NCI-H69 (cell line): ENCODE data around the gene FBXW11.
"Not testable (repeated sequence)": the region's sequence is repeated elsewhere in the genome, so short reads cannot be mapped to it uniquely, and the experiment has no call there.

Experiments
- DNase-seq: peaks from one replicate; lab custom pipeline; 2025; lab: John Stamatoyannopoulos, UW

The FBXW11 gene

DNA sequence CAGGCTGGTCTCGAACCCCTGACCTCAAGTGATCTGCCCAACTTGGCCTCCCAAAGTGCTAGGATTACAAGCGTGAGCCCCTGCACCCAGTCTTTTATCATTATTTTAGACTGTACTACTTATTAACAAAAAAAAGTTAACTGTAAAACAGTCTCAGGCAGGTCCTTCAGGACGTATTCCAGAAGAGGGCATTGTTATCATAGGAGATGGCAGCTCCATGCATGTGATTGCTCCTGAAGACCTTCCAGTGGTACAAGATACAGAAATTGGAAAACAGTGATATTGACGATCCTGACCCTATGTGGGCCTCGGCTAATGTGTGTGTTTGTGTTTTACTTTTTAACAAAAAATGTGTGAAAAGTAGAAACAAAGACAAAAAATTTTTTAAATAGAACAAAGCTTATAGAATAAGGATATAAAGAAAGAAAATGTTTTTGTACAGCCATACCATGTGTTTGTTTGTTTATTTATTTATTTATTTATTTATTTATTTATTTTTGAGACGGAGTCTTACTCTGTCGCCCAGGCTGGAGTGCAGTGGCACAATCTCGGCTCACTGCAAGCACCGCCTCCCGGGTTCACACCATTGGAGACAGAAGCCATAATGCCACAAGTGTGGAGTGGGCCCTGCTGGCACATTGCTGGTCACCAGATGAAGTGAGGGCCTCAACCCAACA is 13.8 kb upstream of the FBXW11 start:
- not testable (repeated sequence) for DNase-seq

DNA sequence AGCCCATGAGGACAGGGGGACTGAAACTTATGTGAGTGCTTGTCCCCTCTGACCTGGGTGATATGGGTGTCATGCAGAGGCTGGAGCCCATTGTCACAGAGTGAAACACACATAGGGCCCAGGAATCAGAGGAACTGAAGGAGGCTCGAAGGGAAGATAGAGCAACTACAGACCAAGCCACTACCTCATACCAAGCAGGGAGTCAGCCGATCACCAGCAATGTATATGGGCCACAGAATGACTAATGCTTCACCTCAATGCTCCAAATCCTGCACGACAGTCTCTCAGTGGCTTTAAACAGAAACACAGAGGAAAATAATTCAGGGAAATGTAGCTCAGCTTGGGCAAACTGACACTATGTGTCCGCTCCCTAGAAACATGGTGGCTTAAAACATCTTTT is 8.9 kb upstream of the FBXW11 start:
- DNase-seq: no peak

DNA sequence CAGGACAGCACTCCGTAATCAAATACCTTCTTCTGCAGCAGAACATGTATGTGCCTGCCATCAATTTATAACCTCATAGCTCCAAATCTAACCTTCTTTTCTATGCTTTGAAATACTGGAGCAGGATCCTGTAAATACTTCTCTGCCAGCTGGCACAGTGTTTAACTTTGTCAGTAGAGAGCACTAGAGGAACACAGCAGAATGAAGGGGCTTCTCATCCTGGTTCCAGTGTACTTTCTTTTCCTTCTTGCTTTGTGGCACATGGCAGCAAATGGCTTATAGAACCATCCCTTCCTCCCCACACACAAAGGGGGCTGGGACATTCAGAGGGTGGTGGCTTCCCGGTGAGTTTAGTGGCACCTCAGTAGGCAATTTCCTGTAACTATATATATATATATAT is 3.8 kb upstream of the FBXW11 start:
- DNase-seq: peak; percentile 70

DNA sequence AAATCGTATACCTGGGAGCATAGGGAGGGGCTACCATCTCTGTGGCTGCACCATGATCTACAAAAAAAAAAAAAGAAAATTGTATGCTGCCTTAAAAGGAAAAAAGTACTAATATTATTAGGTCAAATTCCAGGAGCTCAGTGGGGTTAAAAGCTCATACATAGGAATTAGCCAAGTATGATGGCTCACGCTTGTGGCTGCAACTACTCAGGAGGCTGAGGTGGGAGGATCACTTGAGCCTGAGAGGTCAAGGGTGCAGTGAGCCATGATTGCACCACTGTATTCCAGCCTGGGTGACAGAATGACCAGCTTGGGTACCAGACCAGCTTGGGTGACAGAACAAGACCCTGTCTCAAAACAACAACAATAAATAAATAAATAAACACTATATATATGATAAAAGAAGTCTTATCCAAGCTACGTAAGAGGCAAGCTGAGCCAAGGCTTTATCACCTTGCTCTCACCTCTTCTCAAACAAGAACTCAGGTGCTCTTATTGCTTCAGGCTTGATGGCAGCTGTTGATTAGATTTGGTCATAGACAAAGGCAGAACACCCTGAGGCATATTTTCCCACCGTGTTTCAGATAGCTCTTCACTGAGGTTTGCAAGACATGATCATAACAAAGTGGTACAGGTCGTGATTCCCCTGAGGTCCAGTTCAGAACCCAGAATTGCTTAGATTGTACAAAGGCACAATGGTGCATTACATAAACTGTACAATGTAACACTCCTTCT is 3.3 kb upstream of the FBXW11 start:
- DNase-seq: peak; percentile 66

DNA sequence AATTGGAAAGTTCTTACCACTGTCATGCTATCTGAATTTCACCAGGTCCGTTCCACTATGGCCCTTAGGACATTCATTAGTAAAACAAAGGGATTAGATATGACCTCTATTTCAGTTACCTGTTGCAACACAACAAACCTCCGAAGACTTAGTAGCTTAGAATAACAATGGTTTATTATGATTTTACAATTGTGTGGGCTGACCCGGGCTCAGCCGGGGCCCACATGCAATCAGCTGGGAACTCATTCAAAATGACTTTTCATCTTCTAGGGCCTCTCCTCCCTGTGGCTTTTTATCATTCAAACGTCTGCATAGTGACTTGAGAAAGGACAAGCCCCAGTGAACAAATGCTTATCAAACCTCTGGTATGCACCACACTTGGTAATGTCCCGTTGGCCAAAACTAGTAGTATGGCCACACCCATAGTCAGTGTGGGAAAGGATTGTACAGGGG is 2.3 kb upstream of the FBXW11 start:
- DNase-seq: no peak

DNA sequence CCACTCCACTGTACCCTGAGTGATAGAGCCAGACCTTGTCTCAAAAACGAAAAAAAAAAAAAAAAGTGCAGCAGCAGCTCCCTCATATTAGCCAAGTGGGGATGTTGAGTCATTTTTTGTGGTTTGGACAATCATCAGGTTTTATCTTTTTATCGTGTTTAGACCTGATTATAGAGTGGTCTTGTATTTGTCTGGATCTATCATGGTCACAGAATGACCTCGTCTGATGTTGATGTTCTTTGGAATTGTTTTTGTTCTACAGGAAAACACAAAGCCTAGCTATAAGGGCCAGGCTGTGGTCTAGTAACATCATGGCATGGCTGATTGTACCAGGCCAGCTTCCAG is 1.6 kb upstream of the FBXW11 start:
- no peak for DNase-seq

DNA sequence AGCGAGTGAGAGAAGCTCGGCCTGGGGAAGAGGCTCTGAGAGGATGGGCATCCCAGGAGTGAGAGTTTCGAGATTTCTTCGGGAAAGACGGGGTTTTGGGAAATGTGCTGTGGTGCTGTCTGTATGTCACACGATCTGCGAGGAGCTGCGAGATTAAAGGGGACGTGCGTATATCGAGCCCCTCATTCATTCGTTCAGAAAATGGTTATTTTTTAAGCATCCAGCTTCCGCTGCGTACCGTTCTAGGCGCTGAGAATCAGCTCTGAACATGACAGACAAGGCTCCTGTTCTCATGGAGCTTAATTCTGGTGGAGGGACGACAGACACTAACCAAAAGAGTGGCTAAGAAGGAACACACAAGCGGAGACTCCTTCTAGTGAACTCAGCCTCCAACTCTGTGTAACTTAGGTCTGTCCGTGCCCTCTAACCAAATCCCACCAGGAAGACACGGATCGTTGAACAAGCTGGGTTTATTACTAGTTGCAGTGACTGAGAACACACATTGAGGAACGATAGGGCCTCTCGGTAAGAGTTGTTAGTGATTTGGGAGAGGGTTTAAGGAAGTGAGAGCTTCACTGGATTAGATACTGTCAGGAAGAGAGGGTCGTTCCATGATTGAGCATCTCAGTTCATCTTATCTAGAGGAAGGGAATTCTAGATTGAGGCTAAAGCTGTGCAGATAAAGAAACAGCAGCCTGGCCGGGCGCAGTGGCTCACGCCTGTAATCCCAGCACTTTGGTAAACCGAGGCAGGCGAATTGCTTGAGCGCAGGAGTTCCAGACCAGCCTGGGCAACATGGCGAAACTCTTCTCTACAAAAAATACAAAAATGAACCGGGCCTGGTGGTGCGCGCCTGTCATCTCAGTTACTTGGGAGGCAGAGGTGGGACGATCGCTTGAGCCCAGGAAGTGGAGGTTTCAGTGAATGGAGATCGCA is 1.0 kb upstream of the FBXW11 start:
- peak; percentile 67 for DNase-seq

DNA sequence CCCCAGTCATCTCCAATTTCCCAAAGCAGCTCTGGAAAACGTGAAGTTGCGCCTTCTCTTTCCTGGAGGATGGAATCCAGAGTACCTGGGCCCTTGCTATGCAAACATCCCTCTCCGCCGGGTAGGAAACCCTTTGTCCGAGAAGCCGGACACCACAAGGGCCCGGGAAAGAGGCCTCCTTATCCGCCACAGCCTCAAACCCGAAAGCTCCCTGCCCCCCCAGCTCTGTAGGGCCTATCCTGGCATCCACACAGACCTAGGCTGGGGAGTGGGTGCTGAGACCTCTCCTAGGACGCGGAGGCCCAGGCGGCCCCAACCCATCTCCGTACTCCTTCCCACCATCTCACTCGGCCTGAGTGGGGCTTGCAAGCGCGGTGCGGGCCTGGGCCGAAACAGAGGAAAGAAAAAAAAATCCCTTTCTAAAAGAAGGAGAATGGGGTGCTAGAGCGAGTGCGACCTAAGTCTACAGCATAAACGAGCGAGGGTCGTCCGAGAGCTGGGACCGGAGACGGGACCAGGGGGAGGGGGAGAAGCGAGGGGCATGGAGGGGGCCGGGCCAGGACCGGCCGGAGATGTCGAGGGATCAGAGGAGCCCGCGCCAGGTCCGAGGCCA is 624 bp downstream of the FBXW11 start:
- peak; percentile 65 for DNase-seq

DNA sequence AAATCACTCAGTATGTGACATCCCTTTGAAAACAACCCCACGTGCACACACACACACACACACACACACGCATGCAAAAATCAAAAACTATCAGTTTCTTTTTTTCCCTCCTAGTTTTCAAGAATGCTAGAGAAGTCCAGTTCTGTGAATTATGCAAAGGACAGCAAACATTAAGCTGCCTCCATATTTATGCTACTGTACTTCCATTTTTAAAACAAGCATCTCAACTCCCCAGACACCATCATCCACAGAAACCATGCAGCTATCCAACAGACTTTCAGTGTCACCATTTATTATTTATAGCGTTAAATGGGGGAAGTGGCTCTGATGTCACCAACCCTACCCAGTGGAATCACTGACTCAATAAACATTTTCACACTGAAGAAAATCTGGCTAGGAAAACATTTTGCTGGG is 1.6 kb downstream of the FBXW11 start:
- no peak for DNase-seq

DNA sequence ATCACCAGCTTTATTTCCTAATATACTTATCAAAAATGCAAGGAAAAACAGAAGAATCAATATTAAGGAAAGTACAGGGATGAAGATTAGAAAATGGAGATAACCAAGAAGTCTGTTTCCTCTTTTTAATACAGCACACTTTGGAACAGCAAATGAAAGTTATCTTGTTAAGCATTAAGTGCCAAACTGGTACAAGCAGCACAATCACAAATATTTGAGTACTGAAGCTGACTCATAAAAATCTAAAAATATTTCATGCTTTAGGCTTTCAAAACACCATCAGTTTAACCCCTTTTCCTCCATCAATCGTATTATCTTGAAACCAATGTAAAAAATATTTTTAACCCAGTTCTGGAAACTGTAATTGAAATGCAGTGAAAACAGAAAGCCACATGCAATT is 2.7 kb downstream of the FBXW11 start:
- no peak for DNase-seq

DNA sequence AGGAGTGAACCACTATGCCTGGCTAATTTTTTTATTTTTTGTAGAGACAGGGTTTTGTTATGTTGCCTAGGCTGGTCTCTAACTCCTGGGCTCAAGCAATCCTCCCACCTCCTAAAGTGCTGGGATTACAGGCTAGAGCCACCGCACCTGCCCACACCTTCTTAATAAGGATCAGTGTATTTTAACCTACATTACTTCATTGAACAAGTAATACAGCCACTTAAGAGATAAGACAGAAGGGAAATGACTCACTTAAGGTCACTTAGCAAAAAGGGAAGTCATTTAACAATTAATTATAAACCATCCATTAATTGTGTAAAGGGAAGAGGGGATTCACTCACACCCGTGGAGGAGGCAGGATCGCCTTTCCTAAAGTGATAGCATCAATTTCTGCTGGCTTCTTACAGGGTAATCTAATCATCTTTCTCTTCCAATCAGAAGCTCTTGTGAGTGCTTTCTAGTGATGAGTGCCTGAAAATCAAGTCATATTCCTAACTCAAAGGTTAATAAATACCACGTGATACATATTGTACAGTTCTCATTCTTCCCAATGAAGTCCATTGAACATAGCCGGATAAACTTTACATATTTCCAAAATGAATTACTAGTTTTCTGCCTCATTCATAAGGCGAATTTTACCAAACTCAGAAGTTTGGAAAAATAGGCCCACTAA is 3.5 kb downstream of the FBXW11 start:
- DNase-seq: peak; percentile 10

DNA sequence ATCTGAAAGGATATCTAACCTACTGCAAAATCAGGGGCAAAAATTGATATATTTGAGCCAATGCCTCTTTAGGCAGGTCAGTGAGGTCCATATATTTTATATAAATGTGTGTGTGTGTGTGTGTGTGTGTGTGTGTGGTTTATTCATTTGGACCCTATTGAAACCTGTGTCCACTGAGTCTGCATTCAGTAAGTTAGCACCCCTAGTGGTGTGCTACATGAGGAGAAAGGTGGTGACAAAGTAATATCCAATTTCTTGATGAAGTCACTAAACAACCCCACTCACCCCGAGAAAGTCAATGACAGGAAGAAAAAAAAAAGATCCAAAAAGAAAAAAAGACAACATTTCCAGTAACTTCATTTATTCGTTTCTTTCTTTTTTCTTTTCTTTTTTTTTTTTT is 4.1 kb downstream of the FBXW11 start:
- DNase-seq: peak; percentile 67

DNA sequence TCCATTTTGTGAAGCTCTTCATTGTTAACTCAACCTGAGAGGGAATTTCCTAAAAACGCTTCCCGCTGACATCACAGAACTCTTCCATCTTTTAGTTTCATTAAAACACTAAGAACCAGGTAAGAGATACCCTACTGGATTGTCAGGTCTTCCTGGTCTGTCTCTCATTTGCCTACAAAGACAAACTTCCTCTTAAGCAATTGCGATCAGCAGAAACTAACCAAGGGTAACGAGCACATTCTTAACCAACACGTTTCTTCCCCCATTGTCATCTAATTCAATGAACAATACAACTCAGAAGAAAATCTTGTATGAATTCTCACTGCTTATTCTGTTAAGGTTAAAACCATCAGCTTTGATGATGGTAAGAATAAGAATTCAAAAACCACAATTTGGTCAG is 6.6 kb downstream of the FBXW11 start:
- DNase-seq: peak; percentile 68

DNA sequence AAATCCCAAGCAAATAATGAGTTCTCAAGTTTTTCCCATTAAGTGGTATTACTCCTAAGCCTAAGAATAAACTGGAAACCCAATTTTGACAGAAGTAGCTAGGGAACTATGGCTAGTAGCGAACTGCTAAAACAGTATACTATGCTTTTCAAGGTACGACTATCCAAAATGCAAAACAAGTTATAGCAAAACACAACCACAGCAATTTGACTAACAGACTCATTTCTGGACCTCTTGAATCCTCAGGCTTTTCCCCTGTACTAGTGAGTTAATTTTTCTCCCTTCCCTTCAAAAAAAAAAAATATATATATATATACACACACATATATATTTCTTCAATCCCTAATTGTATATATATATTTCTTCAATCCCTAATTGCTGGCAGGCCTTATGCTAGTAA is 7.3 kb downstream of the FBXW11 start:
- DNase-seq: no peak

DNA sequence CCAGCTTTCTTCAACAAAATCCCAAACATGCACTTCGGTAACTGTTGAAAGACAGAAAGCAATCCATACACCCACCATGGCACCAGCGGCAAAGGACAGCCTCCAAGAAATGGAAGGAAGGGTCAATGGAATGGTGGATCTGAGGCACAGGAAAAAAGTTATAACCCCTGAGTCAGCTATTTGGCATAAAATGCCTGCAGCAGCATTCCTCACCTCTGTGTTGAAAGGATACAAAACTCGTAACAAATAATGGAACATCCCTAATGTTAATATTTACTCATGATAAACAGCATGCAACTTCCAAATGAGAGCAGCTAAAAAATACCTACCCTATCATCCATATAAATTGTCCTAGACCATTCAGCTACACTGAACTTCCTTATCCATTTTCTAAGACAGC is 9.4 kb downstream of the FBXW11 start:
- no peak for DNase-seq

DNA sequence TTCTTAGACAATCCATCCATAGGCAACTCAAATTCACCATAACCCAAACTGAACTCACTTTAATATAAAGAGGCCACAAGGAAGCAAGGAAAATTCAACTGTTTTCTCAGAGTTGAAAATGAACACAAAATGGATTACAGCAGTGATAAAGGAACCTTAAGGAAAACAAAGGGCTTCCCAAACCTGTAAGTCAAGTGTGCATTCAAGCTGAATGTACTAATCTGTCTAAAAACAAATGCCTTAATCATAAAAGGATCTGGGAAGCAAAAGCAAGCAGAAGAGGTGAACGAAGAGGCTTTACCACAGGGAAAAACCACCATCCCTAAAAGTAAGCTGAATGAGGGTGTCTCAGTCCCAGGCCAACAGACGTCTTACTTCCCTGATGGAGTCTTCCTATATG is 13.6 kb downstream of the FBXW11 start:
- no peak for DNase-seq

DNA sequence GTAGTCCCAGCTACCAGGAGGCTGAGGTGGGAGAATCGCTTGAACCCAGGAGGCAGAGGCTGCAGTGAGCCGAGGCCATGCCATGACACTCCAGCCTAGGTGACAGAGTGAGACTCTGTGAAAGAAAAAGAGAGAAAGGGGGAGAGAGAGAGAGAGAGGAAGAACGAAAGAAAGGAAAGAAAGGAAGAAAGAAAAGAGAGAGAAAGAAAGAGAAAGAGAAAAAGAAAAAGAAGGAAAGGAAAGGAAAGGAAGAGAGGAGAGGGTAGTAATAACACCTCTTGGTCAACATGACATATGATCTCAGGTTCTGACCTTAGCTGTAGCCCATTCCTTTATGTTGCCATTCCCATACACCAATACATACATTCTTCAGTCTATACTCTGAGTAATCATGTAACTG is 14.1 kb downstream of the FBXW11 start:
- no peak for DNase-seq

DNA sequence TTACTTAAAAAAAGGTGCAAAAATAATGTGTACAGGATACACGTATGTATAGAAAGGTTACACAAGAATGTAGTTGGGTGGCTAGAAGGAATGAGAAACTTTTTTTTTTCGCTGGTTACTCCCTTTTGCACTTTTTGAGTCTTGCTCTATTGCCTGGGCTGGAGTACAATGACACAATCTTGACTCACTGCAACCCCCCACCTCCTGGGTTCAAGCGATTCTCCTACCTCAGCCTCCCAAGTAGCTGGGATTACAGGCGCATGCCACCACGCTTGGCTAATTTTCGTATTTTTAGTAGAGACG is 15.8 kb downstream of the FBXW11 start:
- no peak for DNase-seq

DNA sequence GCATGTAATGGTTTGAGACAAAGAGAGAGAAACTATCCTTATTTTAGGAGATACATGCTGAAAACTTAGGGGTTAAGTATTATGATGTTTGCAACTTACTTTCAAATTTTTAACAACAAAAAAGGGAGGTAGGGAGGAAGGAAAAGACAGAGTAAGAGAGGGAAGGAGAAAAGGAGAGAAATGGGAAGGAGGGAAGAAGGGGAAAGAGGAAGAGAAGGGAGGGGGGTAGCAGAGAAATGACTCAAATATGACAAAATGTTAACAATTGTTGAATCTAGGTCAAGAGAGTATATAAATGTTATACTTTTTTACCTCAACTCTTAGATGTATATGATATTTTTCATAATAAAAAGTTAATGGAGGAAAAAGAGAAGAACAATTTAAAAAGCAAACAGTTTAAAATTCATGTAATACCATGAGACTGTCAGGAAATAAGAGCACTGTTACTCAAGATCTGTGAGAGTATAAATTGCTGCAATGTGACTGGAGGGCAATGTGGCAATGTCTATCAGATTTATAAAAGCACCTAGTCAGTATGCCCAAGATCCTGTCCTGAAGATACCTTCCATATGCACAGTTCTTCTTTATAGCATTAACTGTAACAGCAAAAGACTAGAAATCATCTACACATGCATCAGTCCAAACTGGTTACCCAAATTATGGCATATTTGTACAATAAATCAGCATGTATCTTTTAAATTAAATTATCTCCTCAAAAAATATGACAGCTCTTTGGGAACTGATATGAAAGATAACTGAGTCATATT is 16.3 kb downstream of the FBXW11 start:
- no peak for DNase-seq

DNA sequence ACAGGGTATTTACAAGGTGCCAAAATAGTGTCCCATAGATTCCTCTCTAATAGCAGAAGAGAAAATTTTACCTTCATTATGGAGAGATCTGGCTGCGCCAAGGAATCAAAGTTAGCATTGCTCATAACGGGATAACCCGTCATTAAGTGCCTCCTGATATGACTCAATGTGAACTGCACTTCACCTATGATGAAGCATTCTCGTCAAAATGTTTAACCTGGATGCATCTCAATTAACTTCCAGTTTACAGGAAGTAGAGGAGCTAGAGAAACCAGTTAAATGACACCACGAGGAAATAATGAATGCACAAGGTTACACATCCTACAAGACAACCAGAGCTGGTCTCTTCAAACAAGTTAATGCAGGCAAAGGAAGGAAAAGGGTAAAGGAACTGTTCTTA is 17.2 kb downstream of the FBXW11 start:
- DNase-seq: peak; percentile 29

DNA sequence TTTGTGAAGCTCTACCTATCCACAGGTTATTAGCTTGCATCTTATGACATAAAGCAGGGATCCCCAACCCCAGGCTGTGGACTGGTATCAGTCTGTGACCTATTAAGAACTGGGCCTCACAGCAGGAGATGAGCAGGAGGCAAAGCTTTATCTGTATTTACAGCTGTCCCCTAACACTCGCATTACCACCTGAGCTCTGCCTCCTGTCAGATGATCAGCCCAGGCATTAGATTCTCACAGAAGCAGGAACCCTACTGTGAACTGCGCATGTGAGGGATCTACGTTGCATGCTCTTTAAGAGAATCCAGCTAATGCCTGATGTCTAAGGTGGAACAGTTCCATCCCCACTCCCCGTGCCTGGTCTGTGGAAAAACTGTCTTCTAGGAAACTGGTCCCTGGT is 19.7 kb downstream of the FBXW11 start:
- peak; percentile 41 for DNase-seq
